ENCODE results near the gene CRB2.

Gene CRB2

DNA sequence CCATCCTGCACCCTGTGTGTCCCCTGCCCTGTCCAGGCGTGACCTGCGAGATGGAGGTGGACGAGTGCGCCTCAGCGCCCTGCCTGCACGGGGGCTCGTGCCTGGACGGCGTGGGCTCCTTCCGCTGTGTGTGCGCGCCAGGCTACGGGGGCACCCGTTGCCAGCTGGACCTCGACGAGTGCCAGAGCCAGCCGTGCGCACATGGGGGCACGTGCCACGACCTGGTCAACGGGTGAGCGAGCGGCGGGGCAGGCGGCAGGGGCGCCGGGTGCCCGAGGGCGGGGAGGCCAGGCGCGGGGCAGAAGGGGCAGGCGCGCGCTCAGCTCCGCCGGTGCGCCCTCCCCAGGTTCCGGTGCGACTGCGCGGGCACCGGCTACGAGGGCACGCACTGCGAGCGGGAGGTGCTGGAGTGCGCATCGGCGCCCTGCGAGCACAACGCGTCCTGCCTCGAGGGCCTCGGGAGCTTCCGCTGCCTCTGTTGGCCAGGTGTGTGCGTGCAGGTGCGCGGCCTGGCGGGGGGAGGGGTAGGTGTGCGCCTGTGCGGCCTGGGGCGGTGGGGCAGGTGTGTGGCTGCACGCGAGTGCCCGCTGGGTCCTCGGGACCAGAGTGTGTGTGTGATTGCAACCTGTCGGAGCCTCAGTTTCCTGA lies 10.0 kb downstream of the CRB2 start:
- H3K36me3 ChIP-seq: no peaks in the 10 kb centered on the region
- no peaks in the 10 kb centered on the region for H3K4me1 ChIP-seq (ENCODE audit: control insufficient read depth in 1 of 2, insufficient read depth in 1 of 2, low read depth in 1 of 2, low read length in 1 of 2)
- no peak overlapping the region for H3K27ac ChIP-seq
- H3K27me3 ChIP-seq: peaks cover 21% of the 10 kb centered on the region
- H3K9me3 ChIP-seq: no peaks in the 10 kb centered on the region
- no peak overlapping the region for H3K4me3 ChIP-seq (ENCODE audit: low read depth in 1 of 2, low read length in 1 of 2)
- TF ChIP-seq CTCF (IDR thresholded peaks at IDR 0.05): no peak

GRCh38 chr9:123368023-123368422 lies 12.0 kb downstream of the CRB2 start:
- no peaks in the 10 kb centered on the region for H3K9me3 ChIP-seq
- peaks cover 41% of the 10 kb centered on the region for H3K27me3 ChIP-seq
- no peak overlapping the region for H3K27ac ChIP-seq
- no peaks in the 10 kb centered on the region for H3K4me1 ChIP-seq (ENCODE audit: control insufficient read depth in 1 of 2, insufficient read depth in 1 of 2, low read depth in 1 of 2, low read length in 1 of 2)
- no peaks in the 10 kb centered on the region for H3K36me3 ChIP-seq
- H3K4me3 ChIP-seq (ENCODE audit: low read depth in 1 of 2, low read length in 1 of 2): no peak overlapping the region
- TF ChIP-seq CTCF (IDR thresholded peaks at IDR 0.05): no peak

DNA sequence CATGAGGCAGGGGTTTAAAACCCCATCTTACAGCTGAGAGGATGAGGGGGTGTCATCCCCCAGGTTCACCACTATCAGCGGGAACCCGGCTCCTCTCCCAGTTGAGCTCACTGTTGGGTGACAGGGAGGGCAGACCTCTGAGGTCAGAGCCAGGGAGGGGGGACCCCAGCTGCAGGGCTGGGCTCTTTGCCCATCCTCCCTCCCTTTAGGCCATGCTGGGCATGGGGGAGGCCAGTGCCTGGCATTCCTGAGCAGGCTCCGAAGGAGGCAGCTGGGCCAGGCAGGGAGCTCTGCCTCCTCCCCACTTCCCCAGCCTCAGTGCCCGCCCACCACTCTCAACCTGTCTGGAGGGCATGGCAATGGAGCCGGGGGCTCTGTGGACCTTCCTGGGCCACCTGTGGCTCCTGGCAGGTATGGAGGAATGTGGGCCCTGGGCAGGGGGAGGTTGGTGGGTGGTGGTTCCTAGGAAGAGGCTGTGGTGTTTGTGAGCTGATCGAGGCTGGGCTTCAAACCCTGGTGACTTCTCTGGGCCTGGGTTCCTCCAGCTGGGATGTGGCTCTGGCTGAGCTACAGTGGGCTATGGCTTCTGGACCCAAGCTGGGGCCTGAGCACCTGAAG lies 12.6 kb downstream of the CRB2 start:
- no peaks in the 10 kb centered on the region for H3K4me1 ChIP-seq (ENCODE audit: control insufficient read depth in 1 of 2, insufficient read depth in 1 of 2, low read depth in 1 of 2, low read length in 1 of 2)
- H3K4me3 ChIP-seq (ENCODE audit: low read depth in 1 of 2, low read length in 1 of 2): no peak overlapping the region
- TF ChIP-seq CTCF (IDR thresholded peaks at IDR 0.05): no peak
- no peaks in the 10 kb centered on the region for H3K9me3 ChIP-seq
- no peak overlapping the region for H3K27ac ChIP-seq
- peaks cover 48% of the 10 kb centered on the region for H3K27me3 ChIP-seq
- no peaks in the 10 kb centered on the region for H3K36me3 ChIP-seq

GRCh38 chr9:123369296-123369695 lies 13.3 kb downstream of the CRB2 start:
- Histone ChIP-seq H3K27me3 (peaks cover 54% of the 10 kb centered on the region), H3K4me3 (ENCODE audit: low read depth in 1 of 2, low read length in 1 of 2) (no peak overlapping the region), H3K9me3 (no peaks in the 10 kb centered on the region), H3K4me1 (ENCODE audit: control insufficient read depth in 1 of 2, insufficient read depth in 1 of 2, low read depth in 1 of 2, low read length in 1 of 2) (no peaks in the 10 kb centered on the region), H3K27ac (no peak overlapping the region), H3K36me3 (no peaks in the 10 kb centered on the region)
- TF ChIP-seq CTCF (IDR thresholded peaks at IDR 0.05): no peak

GRCh38 chr9:123370108-123370507 lies 14.1 kb downstream of the CRB2 start:
- Histone ChIP-seq H3K27ac (no peak overlapping the region), H3K27me3 (peaks cover 62% of the 10 kb centered on the region), H3K36me3 (no peaks in the 10 kb centered on the region), H3K4me3 (ENCODE audit: low read depth in 1 of 2, low read length in 1 of 2) (no peak overlapping the region), H3K4me1 (ENCODE audit: control insufficient read depth in 1 of 2, insufficient read depth in 1 of 2, low read depth in 1 of 2, low read length in 1 of 2) (no peaks in the 10 kb centered on the region), H3K9me3 (no peaks in the 10 kb centered on the region)
- no peak for TF ChIP-seq CTCF (IDR thresholded peaks at IDR 0.05)

All from neutrophil (primary cell).